ENCODE measurements around the gene SPTBN5. TPM values are rescaled to one million over a fixed set of nuclear protein-coding genes. Genes with fewer than 3 reads are reported as not detected.
A peak's percentile ranks its signal among the peaks of the same experiment; 100 is the strongest.

The SPTBN5 gene
- total RNA-seq, 2 experiments from 2014 or later = 0.03 to 0.17 TPM

- H3K27ac ChIP-seq (ENCODE audit: low read depth, low read length, poor library complexity, severe bottlenecking) = no peak overlapping the region
These were observed 43.7 kb upstream of the SPTBN5 start for GRCh38 chr15:41937568-41937923.

GRCh38 chr15:41936649-41937567 is 43.1 kb upstream of the SPTBN5 start:
- Histone ChIP-seq H3K79me2 (ENCODE audit: insufficient read depth, low read depth, low read length) (no peaks in the 10 kb centered on the region), H3K4me1 (ENCODE audit: insufficient read depth, low read length, poor library complexity, severe bottlenecking) (peaks cover 18% of the 10 kb centered on the region), H3K4me2 (ENCODE audit: low read length) (no peak overlapping the region), H3K9me2 (ENCODE audit: insufficient read depth, low read length) (no peaks in the 10 kb centered on the region), H3K36me3 (ENCODE audit: insufficient read depth, low read length) (peaks cover 10% of the 10 kb centered on the region; the same call in 1 of the 2 replicates), H3K9me3 (ENCODE audit: low read length) (no peaks in the 10 kb centered on the region), H3K4me3 (ENCODE audit: low read depth, low read length, poor library complexity, severe bottlenecking) (no peak overlapping the region), H2AFZ (ENCODE audit: low read length) (no peak overlapping the region), H4K20me1 (ENCODE audit: insufficient read depth, low read length) (no peaks in the 10 kb centered on the region), H3K27ac (ENCODE audit: low read depth, low read length, poor library complexity, severe bottlenecking) (no peak overlapping the region)
- no peak for DNase-seq (ENCODE audit: low spot score)
- CTCF ChIA-PET (ENCODE audit: unreplicated experiment) = no interaction called here
- POLR2A ChIA-PET = interaction anchor here (1.7 kb wide), 1 partner anchor 25 kb away, joined by 3 read pairs; no protein-coding TSS in a partner anchor
- intact Hi-C loops (cut with micrococcal nuclease; ENCODE audit: unreplicated experiment) = no loop called here
- no TSS peak for BruUV-seq (replicated peaks)
- no peak for TF ChIP-seq EZH2phosphoT487 (IDR thresholded peaks at IDR 0.05; ENCODE audit: borderline replicate concordance, low read depth, low read length)
- TF ChIP-seq CTCF (conservative IDR thresholded peaks at IDR 0.05; ENCODE audit: low read length) = no peak

More at GRCh38 chr15:41937568-41937923, 43.7 kb upstream of the SPTBN5 start:
- Histone ChIP-seq H3K36me3 (ENCODE audit: insufficient read depth, low read length) (peaks cover 10% of the 10 kb centered on the region; the same call in 1 of the 2 replicates), H3K9me2 (ENCODE audit: insufficient read depth, low read length) (no peaks in the 10 kb centered on the region), H2AFZ (ENCODE audit: low read length) (no peak overlapping the region), H3K9me3 (ENCODE audit: low read length) (no peaks in the 10 kb centered on the region), H3K4me1 (ENCODE audit: insufficient read depth, low read length, poor library complexity, severe bottlenecking) (peaks cover 18% of the 10 kb centered on the region), H4K20me1 (ENCODE audit: insufficient read depth, low read length) (no peaks in the 10 kb centered on the region), H3K4me3 (ENCODE audit: low read depth, low read length, poor library complexity, severe bottlenecking) (no peak overlapping the region), H3K79me2 (ENCODE audit: insufficient read depth, low read depth, low read length) (no peaks in the 10 kb centered on the region), H3K4me2 (ENCODE audit: low read length) (no peak overlapping the region)
- ChIA-PET CTCF (ENCODE audit: unreplicated experiment) (no interaction called here), POLR2A (interaction anchor here (1.7 kb wide), 1 partner anchor 24 kb away, joined by 3 read pairs; no protein-coding TSS in a partner anchor)
- no peak for DNase-seq (ENCODE audit: low spot score)
- no peak for TF ChIP-seq EZH2phosphoT487 (IDR thresholded peaks at IDR 0.05; ENCODE audit: borderline replicate concordance, low read depth, low read length)
- no peak for TF ChIP-seq CTCF (conservative IDR thresholded peaks at IDR 0.05; ENCODE audit: low read length)
- BruUV-seq (replicated peaks) = TSS peak; percentile 12
- intact Hi-C loops (cut with micrococcal nuclease; ENCODE audit: unreplicated experiment) = no loop called here

- Histone ChIP-seq H3K27ac (ENCODE audit: low read depth, low read length, poor library complexity, severe bottlenecking) (no peak overlapping the region), H2AFZ (ENCODE audit: low read length) (no peak overlapping the region), H3K4me3 (ENCODE audit: low read depth, low read length, poor library complexity, severe bottlenecking) (no peak overlapping the region), H3K79me2 (ENCODE audit: insufficient read depth, low read depth, low read length) (no peaks in the 10 kb centered on the region), H3K4me2 (ENCODE audit: low read length) (no peak overlapping the region), H3K4me1 (ENCODE audit: insufficient read depth, low read length, poor library complexity, severe bottlenecking) (peaks cover 18% of the 10 kb centered on the region), H3K9me3 (ENCODE audit: low read length) (no peaks in the 10 kb centered on the region), H3K36me3 (ENCODE audit: insufficient read depth, low read length) (peaks cover 10% of the 10 kb centered on the region; the same call in 1 of the 2 replicates), H4K20me1 (ENCODE audit: insufficient read depth, low read length) (no peaks in the 10 kb centered on the region), H3K9me2 (ENCODE audit: insufficient read depth, low read length) (no peaks in the 10 kb centered on the region)
- ChIA-PET POLR2A (interaction anchor here (1.7 kb wide), 1 partner anchor 26 kb away, joined by 3 read pairs; no protein-coding TSS in a partner anchor), CTCF (ENCODE audit: unreplicated experiment) (interaction anchor here (0.6 kb wide), 1 partner anchor 118 kb away, joined by 3 read pairs; no protein-coding TSS in a partner anchor)
- no TSS peak for BruUV-seq (replicated peaks)
- intact Hi-C loops (cut with micrococcal nuclease; ENCODE audit: unreplicated experiment) = no loop called here
- no peak for DNase-seq (ENCODE audit: low spot score)
- TF ChIP-seq EZH2phosphoT487 (IDR thresholded peaks at IDR 0.05; ENCODE audit: borderline replicate concordance, low read depth, low read length) (no peak), CTCF (conservative IDR thresholded peaks at IDR 0.05; ENCODE audit: low read length) (no peak)
These were observed 42.3 kb upstream of the SPTBN5 start for GRCh38 chr15:41936155-41936554.
